ENCODE measurements around the gene ZNF74. TPM values are rescaled to one million over a fixed set of nuclear protein-coding genes. Genes with fewer than 3 reads are reported as not detected.

Gene ZNF74
- total RNA-seq, 1 experiment from 2014 or later, result 22.1 TPM

DNA sequence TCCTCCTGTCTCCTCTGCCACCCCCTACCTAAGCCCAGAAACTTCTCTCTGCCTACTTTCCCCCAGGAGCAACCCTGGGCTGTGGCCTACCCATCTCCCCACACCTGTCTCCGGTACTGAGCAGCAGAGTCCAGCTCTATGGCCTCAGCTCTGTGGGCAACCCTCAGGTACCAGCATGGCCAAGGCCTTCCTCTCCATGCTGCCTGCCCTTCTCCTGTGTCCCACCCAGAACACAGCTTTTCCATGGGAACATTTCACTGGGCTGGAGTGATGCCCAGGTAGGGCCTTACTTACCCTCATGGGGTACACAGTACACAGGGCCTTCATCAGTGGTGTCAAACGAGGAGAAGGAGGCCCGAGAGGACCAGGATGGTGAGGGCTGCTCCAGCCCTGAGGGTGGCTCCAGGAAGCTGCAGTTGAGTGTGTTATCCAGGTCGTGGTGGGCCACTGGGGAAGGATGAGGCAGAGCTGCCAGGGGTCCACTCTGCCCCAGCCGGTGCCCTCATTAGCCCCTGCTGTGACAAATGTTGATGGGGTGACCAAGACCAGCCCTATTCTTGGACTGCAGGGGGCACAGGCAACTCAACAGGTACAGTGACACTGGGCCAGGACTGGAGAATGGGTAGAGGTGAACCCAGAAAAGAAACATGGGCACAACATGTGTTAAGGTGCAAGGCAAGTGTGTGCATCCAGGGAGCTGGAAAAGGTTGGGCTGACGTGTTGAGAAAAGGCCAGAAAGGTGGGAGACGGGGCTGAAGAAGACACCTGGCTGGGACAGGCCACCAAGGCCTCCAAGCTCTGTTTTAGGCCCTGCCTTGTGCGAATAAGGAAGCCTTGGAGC lies 33.4 kb downstream of the ZNF74 start:
- no peak for DNase-seq (ENCODE audit: low spot score)
- in situ Hi-C loops (cut with HindIII; ENCODE audit: low sequenced_read_pairs), result no loop called here

DNA sequence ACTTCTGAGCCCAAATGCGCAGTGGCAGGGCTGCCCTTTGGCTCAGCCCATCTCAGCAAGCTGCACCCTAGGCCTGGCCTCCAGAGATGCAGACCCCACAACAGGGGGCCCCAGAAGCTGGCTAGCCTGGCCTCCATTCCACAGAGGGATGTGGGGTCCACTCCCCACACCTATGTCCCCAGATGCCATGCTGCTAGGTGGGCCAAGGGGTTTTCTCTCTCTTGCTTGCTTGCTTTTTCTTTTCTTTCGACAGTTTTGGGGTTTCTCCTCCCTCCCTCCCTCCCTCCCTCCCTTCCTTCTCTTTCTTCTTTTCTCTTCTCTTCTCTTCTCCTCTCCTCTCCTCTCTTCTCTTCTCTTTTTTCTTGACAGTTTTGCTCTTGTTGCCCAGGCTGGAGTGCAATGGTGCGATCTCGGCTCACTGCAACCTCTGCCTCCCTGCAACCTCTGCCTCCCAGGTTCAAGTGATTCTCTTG lies 34.0 kb downstream of the ZNF74 start:
- in situ Hi-C loops (cut with HindIII; ENCODE audit: low sequenced_read_pairs), result no loop called here
- DNase-seq (ENCODE audit: low spot score), result no peak

DNA sequence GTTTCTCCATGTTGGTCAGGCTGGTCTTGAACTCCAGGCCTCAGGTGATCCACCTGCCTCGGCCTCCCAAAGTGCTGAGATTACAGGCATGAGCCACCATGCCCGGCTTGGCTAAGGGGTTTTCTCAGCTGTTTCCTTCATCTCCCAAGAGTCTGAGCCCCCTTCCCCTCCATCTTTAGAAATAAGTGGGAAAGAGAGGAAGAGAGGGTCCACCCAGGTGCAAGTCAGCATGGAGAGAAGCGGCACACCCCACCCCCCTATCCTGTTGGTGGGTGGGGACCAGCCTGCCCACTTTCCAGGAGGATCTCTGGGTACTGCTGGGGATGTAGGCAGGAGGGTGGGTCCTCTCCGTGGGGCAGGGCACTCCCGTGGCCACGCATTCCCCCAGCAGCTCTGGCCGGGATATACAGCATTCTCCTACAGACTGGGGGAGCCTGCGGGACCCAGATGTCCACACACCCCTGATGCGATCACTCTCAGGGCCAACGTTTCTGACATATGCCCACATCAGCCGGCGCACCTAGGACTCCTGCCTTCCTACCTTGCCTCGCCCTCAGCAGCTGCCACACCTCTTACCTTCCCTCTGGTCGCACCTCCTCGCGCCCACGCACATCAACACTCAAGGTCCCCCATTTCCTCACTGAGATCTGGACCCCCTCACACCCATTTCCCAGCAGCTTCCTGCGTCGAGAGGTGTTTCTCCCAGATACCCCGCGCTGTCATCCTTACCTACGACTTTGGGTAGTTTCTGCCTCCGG lies 34.7 kb downstream of the ZNF74 start:
- no peak for DNase-seq (ENCODE audit: low spot score)
- in situ Hi-C loops (cut with HindIII; ENCODE audit: low sequenced_read_pairs), result no loop called here

DNA sequence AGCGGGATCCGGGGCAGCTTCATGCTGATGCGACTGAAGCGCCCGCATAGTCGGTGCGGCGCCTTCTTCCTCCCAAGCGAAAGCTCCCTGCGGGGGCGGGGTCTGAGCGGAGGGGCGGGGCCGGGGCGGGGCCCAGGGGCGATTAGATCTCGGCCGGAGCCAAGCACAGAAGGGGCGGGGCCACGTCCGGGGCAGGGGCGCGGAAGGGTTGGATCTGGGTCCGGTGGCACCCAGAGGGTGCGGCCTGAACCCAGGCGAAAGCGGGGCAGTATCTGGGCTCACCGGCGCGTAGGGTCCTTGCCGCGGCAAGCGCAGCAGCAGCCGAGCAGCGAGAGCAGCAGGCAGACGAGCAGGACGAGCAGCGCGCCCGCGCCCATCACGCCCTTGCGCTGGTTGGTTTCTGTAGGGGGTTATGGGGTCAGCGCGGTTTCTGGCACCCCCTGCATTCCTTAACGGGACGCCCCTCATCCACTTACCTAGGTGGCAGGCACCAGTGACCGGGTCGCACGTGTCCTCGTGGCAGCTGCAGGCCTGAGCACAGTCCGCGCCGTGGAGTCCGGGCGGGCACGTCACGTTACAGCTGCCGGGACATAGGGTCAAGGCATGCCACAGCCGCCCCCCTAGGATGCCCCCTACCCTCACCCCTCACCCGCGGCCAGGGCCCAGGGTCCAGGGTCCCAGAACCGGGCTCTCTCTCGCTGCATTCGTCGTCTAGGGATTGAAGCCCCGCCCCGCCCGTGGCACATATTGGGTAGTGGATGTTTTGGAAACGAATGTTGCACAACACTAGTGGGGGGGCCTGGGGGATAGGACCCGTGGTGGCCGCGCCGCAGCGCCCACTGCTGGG lies 35.5 kb downstream of the ZNF74 start:
- in situ Hi-C loops (cut with HindIII; ENCODE audit: low sequenced_read_pairs), result no loop called here
- no peak for DNase-seq (ENCODE audit: low spot score)

DNA sequence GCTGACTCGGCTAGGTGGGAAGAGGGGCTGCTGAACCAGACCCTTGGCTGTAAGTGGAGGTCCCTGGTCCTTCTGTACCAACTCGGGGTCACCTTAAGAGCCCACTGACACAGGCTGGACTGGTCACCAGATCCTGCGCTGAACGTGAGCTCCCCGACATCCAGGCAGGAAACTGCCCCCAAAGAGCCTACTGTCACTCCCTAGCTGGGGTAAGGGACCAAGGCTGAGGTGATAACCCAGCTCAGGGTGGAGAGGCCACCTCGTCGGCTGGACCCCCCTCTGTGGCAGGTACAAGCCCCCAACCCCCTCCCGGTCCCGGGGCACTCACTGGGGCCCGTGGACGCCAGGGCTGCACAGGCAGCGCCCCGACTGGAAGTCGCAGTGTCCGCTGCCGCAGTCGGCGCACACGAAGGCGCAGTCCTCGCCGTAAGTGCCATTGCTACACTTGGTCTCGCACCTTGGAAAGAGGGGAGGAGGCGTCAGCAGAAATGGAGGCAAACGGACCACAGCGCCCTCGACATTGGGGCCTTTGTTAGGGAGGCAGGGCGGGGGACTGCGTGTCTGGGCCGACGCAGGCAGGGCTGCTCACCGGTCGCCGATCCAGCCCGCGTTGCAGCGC lies 36.3 kb downstream of the ZNF74 start:
- no peak for DNase-seq (ENCODE audit: low spot score)
- in situ Hi-C loops (cut with HindIII; ENCODE audit: low sequenced_read_pairs), result no loop called here

DNA sequence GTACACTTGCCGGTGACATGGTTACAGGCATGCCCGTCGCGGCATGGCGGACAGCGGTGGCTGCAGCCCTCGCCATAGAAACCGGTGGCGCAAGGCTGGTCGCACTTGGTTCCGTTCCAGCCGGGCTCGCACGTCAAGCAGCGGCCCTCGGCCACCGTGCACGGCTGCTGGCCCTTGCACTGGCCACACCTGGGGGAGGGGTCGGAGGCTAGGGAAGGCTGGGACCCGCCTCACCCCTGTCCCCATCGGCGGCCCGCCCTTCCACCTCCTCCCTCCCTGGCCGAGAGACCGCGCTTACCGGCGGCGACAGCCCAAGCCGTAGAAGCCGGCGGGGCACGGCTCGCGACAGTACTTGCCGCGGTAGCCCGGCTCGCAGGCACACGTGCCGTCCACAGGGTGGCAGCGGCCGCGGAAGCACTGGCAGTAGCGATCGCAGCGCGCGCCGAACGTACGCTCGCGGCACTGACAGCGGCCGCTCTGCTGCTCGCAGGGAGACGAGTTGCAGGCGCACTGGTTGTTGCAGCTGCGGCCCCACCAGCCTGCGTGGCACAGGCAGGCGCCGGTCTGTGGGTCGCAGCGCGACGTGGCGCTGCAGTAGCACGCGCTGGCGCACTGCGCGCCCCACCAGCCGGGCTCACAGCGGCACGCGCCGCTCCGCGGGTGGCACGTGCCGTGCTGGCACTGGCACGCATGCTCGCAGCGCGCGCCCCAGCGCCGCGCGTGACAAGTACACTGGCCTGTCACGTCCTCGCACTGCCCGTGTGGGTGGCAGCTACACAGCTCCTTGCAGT lies 37.0 kb downstream of the ZNF74 start:
- no peak for DNase-seq (ENCODE audit: low spot score)
- in situ Hi-C loops (cut with HindIII; ENCODE audit: low sequenced_read_pairs), result no loop called here

DNA sequence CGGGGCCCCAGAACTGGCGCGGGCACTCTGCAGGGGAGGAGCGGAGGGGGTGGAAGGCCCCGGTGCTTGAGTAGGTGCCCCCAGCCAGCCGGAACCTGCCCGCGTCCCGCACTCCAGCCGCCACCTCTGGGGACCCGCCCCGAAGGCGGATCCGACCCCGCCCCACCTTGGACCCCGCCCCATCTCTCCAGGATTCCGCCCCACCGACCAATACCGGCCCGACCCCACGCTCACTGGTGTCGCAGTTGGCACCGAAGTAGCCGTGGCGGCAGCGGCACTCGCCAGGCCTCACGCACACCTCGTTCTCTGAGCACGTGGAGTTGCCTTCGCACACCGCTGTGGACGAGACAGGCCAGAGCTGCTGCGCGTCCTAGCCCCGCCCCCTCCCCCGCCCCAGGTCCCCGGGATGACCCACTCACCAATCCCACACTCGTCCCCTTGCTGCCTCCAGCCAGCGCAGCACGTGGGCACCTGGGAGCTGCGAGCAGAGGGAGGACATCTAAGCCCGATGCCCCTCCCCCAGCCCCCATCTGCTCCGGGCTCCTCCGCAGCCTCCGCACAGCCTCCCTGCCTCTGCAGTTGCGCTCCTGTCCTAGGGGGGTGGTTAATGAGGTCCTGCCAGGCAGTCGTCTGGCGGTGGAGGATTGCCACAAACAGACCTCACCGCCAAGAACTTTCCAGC lies 37.7 kb downstream of the ZNF74 start:
- in situ Hi-C loops (cut with HindIII; ENCODE audit: low sequenced_read_pairs), result no loop called here
- no peak for DNase-seq (ENCODE audit: low spot score)

DNA sequence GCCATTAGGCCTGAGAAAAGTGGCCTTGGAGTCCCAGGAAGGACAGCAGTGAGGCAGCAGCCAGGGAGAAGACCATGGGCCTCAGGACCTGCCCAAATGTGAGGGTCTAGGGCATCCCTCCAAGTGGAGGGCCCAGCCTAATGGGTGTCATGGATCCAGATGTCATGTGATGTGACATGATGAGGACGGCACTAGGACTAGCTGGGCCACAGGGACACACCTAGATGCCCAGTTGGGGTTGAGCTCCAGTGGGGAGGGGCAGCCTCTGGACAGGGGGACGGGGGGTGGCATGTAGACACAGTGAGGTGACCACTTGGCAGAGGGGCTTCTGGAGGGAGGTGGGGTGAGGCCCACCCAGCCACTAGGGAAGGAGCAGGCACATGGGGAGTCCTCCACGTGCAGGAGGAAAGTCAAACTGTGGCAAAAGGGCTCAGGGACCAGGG lies 38.3 kb downstream of the ZNF74 start:
- in situ Hi-C loops (cut with HindIII; ENCODE audit: low sequenced_read_pairs), result no loop called here
- DNase-seq (ENCODE audit: low spot score), result no peak

DNA sequence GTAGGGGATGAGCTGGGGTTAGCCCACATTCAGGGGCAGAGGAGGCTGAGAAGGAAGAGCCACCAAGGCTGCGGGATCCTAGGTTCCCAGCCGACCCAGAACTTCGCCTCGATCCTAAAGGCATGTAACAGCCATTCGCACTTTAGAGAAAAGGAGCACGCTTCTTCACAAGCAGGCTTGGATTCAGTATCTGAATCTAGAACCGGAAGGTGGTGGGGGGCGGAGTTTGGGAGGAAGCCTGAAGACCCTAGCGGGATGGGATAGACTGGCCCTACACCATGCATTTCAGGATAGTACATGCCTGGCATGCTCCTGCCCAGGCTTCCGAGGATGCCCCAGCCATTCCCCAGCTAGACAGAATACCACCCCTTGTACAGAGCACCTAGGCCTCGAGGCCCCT lies 39.2 kb downstream of the ZNF74 start:
- no peak for DNase-seq (ENCODE audit: low spot score)
- in situ Hi-C loops (cut with HindIII; ENCODE audit: low sequenced_read_pairs), result no loop called here

DNA sequence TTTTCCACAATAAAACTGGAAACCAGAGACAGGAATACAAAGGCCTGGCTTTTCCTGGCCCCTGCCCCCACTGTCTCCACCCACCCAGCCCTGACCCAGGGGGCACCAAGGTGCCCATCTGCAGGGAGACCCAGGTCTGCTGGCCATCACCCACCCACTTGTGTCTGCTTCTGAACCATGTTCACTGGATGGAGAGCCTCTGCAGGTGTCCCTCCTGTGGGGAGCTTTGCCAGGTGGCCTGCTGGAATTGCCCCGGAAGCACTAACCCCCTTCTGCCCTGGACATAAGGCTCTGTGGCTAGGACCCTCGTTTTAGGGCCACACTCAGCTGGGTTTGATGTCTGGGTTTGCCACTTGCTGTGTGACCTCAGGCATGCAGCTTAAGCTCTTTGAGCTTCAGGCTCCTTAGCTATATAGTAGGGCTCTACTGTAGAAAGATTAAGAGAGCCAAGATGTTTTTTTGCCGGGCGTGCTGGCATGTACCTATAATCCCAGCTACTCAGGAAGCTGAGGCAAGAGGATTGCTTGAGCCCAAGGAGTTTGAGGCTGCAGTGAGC lies 39.8 kb downstream of the ZNF74 start:
- in situ Hi-C loops (cut with HindIII; ENCODE audit: low sequenced_read_pairs), result no loop called here
- DNase-seq (ENCODE audit: low spot score), result no peak

DNA sequence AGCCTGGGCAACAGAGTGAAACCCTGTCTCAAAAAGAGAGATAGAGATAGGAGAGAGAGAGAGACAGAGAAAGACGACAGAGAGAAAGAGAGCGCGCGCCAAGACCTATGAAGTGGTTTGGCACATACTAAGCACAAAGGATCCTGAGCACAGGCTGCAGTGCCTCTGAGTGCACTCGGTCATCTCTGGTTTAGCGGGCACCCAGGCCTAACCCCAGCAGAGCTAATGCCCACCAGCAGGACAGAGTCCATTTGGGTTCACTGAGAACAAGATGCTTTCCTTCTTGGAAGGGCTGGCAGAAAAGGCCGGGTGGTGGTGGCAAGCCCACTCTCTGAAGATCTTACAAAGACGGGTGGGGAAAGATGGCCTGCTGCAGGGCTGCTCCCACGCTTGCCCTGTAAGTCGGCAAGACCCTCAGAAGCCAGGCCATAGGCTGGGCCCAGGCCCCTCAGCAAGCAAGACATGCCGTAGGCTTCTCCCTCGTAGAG lies 40.4 kb downstream of the ZNF74 start:
- in situ Hi-C loops (cut with HindIII; ENCODE audit: low sequenced_read_pairs), result no loop called here
- DNase-seq (ENCODE audit: low spot score), result no peak

DNA sequence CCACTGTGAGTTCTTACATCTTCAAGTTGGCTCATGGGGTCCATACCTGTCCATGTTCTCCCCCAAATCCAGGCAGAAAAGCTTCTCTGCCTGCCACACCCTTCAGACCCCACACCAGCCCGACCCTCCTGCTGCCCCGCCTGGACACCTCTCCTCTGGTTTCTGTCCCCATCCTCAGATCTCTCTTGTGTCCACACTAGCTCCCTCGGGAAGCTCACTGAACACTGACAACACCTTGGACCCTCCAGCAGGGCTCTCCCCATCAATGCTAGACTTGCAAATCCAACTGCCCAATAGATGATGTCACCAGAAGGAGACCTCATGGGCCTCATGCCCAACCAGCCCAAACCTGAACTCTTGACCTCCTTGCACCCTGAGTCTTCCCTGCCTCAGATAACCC lies 40.8 kb downstream of the ZNF74 start:
- no peak for DNase-seq (ENCODE audit: low spot score)
- in situ Hi-C loops (cut with HindIII; ENCODE audit: low sequenced_read_pairs), result no loop called here

DNA sequence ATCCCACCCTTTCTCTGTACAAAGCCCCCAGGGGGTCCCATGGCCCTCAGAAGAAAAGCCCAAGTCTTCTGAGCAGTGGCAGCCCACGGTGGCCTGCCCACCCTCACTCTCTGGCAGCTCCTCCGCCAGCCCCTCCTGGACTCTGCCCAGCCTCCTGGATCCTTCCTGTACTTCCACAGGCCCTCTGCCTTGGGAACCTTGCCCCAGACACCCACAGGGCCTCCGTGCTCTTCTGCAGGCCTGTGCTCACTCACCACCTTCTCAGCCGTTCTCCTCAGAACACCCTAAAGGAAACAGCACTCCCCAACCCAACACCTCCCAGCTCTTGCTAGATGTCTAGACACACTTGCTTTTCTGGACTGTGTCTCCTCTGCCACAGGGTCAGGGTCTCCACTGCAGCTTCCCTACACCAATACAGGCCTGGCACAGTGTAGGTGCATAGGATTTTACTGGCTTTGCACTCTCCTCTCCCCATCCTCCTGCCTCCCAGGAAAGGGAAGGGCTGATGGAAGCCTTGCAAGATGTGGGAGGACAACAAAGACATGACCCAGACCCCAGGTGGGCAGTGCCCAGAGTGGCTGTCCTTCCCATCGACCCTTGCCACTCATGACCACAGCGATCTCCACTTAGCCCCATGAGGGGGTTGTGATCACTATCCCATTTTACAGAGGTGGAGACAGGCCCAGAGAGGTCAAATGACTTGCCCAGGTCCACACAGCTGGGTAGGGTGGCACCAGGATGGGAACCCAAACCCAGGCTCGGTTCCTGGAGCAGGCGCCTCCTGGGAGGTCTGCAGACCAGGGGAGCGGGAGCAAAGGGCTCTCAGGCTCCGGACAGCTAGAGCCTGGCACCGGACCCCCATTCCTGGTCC lies 41.7 kb downstream of the ZNF74 start:
- DNase-seq (ENCODE audit: low spot score), result no peak
- in situ Hi-C loops (cut with HindIII; ENCODE audit: low sequenced_read_pairs), result no loop called here

DNA sequence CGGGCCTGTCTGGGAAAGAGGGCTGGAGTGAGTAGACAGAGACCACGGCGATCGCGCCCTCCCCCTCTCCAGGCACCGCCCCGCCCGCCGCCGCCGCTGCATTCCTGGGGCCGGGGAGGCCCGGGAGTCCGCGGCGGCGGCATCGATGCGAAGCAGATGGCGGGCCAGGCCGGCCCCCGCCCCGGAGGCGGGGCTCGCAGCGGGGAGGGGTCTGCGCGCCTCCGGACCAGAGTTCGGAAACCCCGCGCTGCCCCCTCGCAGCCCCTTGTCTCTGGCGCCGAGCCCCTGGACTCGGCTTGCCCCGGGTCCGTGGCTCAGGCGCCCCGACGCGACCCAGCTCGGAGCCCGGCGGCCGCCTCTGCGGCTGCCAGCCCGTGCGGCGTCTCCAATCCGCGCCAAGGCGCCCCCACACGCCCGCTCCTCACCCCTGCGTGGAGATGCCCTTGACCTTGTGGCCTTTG lies 42.4 kb downstream of the ZNF74 start:
- DNase-seq (ENCODE audit: low spot score), result no peak
- in situ Hi-C loops (cut with HindIII; ENCODE audit: low sequenced_read_pairs), result no loop called here

DNA sequence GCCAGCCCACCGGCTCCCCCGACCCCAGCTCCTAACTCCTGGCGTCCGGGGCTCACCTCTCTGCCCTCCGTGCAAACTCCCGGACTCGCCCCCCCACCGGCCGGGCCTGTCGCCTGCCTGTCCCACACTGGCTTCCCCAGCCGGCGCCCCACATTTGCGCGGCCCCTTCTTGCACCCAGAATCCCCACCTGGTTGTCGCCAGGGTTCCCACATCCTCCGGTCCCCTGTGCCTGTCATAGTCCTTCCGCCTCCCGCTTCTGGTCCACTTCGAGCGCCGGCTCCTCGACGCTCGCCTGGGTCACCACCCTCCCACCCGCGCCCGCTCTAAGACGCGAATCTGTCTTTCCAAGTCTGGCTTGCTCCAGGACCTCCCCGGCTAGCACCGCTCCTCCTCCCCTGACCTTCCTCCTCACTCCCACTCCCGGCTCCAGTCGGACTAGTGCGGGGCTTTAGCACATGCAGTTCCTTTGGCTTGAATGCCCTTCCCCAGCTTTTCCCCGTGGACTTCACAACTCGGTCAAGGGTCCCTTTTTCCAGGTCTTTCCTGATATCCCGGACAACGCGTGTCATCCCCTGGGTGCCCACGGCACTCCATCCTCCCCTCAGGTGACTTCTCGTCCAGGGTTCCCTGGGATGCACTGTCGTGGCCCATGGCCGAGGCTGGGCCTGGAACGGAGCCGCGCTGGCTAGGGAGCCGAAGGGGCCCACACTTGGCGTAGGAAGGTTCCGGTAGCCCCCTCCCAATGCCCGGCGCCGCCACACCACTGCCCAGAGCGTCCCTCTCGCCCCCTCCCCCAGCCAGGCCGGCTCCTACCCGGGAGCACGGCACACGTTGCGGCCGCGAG lies 43.0 kb downstream of the ZNF74 start:
- in situ Hi-C loops (cut with HindIII; ENCODE audit: low sequenced_read_pairs), result no loop called here
- no peak for DNase-seq (ENCODE audit: low spot score)

All from G401 (cell line).